Fibroblast of the aortic adventitia (primary cell): ENCODE data around the gene MRGPRX2. TPM values are rescaled to one million over a fixed set of nuclear protein-coding genes. Genes with fewer than 3 reads are reported as not detected.
A peak's percentile ranks its signal among the peaks of the same experiment; 100 is the strongest.

Experiments
- DNase-seq: peaks from one replicate; pipeline ENCODE4 v3.0.0-alpha.2; 2010; ENCODE audit warnings: low read depth
- H3K4me3 ChIP-seq: 2 replicates; pipeline ENCODE4 v1.5.1; 2011; ENCODE audit warnings: low read depth, mild to moderate bottlenecking, control low read depth, low read length, moderate library complexity
- total RNA-seq: library from RNA; depleted of rRNA; stranded (reverse); fragments of >200 nt; gene quantifications from 2 replicates; pipeline ENCODE4 v1.2.3, GENCODE V29; 2012; ENCODE audit warnings: low replicate concordance
- TF ChIP-seq, protein P1 (sequence below): IDR thresholded peaks from 2 replicates; pipeline ENCODE4 v1.5.1; 2011; ENCODE audit warnings: mild to moderate bottlenecking, low read length, control low read depth, inconsistent platforms; ENCODE audit not compliant: insufficient read depth

The MRGPRX2 gene
- total RNA-seq, 1 donor, result not detected

DNA sequence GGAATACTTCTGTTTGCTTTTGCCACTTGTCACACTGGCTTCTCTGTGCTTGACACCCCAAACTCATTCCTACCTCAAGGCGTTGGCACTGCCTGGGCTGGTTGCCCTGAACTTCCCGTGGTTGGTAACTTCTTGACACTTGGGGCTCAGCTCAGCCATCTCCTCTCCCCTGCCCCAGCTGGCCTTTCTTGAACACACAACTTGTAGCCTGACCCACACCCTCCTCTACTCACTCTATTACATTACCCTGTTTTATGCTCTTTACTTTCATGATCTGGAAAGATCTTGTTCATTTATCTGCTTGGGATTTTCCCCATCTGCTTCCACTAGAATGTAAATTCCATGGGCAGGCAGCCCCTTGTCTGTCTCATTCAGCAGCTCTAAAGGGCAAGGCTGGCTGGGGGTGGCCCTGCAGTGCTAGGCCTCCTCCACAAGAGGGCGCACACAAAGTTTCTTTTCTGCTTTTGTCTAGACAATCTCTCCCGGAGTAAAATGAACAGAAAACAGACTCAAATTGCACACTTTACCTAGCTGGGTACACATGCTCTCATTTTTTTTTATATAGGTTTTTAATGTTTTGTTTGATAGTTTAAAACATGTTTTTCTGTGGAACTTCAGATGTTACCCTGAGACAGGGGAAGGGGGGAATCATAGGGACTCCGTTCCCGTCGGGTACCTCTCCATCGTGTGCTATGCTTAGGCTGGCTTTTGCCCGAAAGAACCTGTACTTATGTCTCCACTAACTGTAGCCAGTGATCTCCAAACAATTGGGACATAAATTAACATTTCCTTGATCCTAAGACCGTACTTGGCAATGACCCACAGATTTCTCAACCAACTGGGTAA is 16.4 kb upstream of the MRGPRX2 start:
- DNase-seq, result peak; percentile 55
- no peak overlapping the region for H3K4me3 ChIP-seq
- TF ChIP-seq, protein P1, sequence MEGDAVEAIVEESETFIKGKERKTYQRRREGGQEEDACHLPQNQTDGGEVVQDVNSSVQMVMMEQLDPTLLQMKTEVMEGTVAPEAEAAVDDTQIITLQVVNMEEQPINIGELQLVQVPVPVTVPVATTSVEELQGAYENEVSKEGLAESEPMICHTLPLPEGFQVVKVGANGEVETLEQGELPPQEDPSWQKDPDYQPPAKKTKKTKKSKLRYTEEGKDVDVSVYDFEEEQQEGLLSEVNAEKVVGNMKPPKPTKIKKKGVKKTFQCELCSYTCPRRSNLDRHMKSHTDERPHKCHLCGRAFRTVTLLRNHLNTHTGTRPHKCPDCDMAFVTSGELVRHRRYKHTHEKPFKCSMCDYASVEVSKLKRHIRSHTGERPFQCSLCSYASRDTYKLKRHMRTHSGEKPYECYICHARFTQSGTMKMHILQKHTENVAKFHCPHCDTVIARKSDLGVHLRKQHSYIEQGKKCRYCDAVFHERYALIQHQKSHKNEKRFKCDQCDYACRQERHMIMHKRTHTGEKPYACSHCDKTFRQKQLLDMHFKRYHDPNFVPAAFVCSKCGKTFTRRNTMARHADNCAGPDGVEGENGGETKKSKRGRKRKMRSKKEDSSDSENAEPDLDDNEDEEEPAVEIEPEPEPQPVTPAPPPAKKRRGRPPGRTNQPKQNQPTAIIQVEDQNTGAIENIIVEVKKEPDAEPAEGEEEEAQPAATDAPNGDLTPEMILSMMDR, result peak; percentile 99

DNA sequence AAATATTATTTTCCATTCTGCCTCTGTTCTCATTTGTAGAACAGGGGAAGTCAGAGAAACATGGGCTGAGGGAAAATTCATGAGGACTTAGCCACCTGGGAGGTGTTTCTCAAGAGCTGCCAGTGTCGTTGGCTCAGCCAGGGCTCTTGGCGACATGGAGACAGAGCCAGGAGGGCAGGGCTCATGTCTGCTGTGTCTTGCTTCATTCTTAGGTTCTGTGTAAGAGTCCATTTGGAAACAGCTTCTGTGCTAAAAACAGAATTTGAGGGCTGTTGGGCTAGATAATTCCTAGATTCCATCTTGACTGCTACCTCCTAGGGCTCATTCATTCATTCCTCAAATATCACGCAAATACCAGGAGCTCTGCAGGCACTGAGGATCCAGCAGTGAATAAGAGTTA is 15.1 kb upstream of the MRGPRX2 start:
- TF ChIP-seq, protein P1, result no peak
- no peak overlapping the region for H3K4me3 ChIP-seq
- DNase-seq, result no peak

DNA sequence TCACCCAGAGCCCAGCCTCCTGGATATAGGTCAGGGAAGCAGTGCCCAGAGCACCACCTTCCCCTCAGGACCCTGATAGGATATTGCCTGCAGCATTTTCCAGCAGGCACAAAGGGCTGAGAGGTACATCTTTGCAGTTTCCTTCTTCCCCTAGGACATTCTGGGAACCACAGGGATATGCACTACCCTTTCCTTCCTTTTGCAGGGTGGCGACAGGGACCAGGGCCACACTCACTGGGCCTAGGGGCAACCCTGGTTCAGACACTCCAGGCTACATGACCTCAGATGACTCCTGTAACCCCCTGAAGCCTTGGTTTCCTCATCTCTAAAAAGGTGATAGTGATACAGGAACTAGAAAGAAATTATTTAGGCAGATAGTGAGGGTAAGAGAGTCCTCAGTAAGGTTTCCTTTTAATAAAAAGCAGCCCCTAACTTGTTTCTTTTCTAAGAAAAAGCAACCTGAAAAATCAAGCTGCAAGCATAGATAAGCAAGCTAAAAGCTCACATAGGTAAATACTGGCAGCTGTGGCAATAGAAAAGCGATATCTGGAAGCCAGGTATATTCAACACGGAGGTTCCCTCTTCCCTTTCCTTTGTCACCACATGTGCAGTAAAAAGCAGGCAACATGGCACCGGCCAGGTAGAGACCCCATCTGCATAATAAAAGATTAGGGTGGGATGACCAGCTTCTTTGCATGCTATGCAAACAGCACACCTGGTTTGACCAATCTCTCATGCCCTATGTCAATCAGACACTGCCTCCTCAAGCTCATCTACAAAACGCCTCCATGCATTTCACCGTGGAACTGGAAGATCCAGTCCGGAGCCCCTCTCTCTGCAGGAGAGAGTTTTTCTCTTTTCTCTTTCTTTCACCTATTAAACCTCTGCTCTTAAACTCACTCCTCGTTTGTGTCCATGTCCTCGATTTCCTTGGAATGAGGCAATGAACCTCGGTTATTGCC is 13.2 kb upstream of the MRGPRX2 start:
- TF ChIP-seq, protein P1, result no peak
- H3K4me3 ChIP-seq, result no peak overlapping the region
- no peak for DNase-seq

DNA sequence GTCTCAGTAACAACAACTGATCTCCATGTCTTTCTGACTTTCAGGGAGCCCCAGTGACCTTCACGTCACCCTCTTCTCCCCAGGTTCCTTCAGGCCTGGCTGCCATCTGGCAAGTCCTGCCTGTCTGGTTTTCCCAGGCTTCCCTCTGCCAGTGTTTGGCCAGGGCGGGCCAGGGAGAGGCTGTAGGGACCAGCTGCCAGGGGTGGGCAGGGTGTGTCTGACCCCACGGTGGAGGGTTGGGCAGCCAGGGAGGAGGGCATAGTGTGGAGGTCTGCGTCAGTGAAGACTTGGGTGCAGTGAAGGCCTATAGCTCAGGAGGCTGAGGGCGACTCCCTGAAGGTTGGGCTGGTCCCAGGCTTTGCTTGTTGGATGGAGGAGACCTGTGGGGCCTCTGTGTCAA is 11.9 kb upstream of the MRGPRX2 start:
- no peak overlapping the region for H3K4me3 ChIP-seq
- DNase-seq, result no peak
- TF ChIP-seq, protein P1, result no peak

DNA sequence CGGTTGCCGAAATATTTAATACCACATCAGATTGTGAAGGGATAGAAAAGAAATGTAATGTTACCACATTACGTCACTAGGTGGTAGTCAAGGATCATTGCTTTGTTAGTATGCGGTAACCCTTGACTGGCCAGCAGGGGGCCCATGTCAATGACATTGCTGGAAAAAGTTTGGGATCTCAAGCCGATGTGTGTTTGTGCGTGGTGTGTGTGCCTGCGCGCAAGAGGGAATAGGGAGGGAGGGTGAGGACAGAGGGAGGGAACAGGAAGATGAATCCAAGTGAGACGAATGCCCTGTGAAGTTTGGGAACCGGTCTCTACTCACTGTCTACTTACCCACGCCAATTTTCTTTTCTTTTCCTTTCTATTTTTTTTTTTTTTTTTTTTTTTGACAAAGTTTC is 10.7 kb upstream of the MRGPRX2 start:
- H3K4me3 ChIP-seq, result peak overlapping the region; percentile 54
- TF ChIP-seq, protein P1, result peak; percentile 96
- peak; percentile 91 for DNase-seq

DNA sequence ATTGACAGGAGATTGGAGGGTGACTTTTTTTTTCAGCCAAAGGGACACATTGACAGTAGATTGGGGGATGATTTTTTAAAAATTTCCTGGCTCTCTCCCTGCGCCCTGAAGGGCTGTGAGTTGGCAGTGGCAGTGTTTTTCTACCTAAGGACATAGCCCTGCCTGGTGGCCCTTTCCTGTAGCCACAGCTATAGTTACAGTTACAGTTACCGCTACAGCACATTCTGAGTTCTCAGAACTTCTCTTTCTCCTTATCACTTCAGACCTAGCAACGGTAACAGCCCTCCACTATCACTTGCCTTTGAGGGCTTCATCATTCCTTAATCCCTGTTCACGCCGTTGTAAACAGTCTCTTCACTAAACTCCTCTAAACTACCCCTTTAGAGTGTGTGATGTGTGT is 684 bp downstream of the MRGPRX2 start:
- DNase-seq, result no peak
- TF ChIP-seq, protein P1, result no peak
- no peak overlapping the region for H3K4me3 ChIP-seq
